Nephron (organoid): ENCODE measurements around the gene PTPRD.

Experiments used
- H3K27ac Mint-ChIP-seq, 3 experiments: 2 replicates each; pipeline ENCODE4 v1.8.0; 2020; ENCODE audit warnings: mixed read lengths in 3 of 3, mild to moderate bottlenecking in 2 of 3, moderate library complexity in 1 of 3
- H3K27me3 Mint-ChIP-seq: 2 replicates; pipeline ENCODE4 v1.8.0; 2021; ENCODE audit warnings: low read depth, mild to moderate bottlenecking, moderate library complexity, mixed read lengths
- H3K36me3 Mint-ChIP-seq: 2 replicates; pipeline ENCODE4 v1.8.0; 2020; ENCODE audit warnings: low read depth, mixed read lengths
- H3K4me1 Mint-ChIP-seq: 2 replicates; pipeline ENCODE4 v1.8.0; 2020; ENCODE audit warnings: mixed read lengths
- H3K4me3 Mint-ChIP-seq, 3 experiments: 2 replicates each; pipeline ENCODE4 v1.8.0; 2020; ENCODE audit warnings: mild to moderate bottlenecking in 3 of 3, mixed read lengths in 3 of 3, moderate library complexity in 2 of 3
- H3K9me3 Mint-ChIP-seq: 2 replicates; pipeline ENCODE4 v1.8.0; 2020; ENCODE audit warnings: mixed read lengths
- CTCF ChIP-seq, 3 experiments: fragments of 200-600 bp; sonication (generic); IDR thresholded peaks; one replicate each; pipeline ENCODE4 v1.5.0; 2021; ENCODE audit warnings: antibody characterized with exemption in 3 of 3; ENCODE audit not compliant: unreplicated experiment in 3 of 3

The PTPRD gene

GRCh38 chr9:10612641-10613398 is at the start of gene PTPRD:
Gene PTPRD, minus strand, starts transcription at chr9:10613002.
- H3K27ac Mint-ChIP-seq, result peak within 1 kb of the TSS in 1 of 3 experiments; percentile 14
- TF ChIP-seq CTCF (IDR thresholded peaks at IDR 0.05; ENCODE audit: unreplicated experiment in 3 of 3), result peak; percentile 44 to 52 (median 45)
- no peaks in the 10 kb centered on the region for H3K36me3 Mint-ChIP-seq
- peaks cover 5% of the 10 kb centered on the region for H3K4me1 Mint-ChIP-seq
- peak within 1 kb of the TSS; percentile 90 to 94 (median 93) for H3K4me3 Mint-ChIP-seq
- H3K27me3 Mint-ChIP-seq, result peaks cover 85% of the 10 kb centered on the region
- H3K9me3 Mint-ChIP-seq, result no peaks in the 10 kb centered on the region

- no peak overlapping the region for H3K4me3 Mint-ChIP-seq
- H3K36me3 Mint-ChIP-seq, result no peaks in the 10 kb centered on the region
- H3K9me3 Mint-ChIP-seq, result no peaks in the 10 kb centered on the region
- H3K4me1 Mint-ChIP-seq, result no peaks in the 10 kb centered on the region
- no peaks in the 10 kb centered on the region for H3K27me3 Mint-ChIP-seq
- no peak overlapping the region for H3K27ac Mint-ChIP-seq
- no peak for TF ChIP-seq CTCF (IDR thresholded peaks at IDR 0.05; ENCODE audit: unreplicated experiment in 3 of 3)
These were observed 49.2 kb upstream of the PTPRD start for GRCh38 chr9:10661994-10662393.

GRCh38 chr9:10661376-10661775 is 48.6 kb upstream of the PTPRD start:
- no peaks in the 10 kb centered on the region for H3K4me1 Mint-ChIP-seq
- H3K27ac Mint-ChIP-seq, result no peak overlapping the region
- no peak for TF ChIP-seq CTCF (IDR thresholded peaks at IDR 0.05; ENCODE audit: unreplicated experiment in 3 of 3)
- H3K9me3 Mint-ChIP-seq, result no peaks in the 10 kb centered on the region
- H3K27me3 Mint-ChIP-seq, result no peaks in the 10 kb centered on the region
- no peak overlapping the region for H3K4me3 Mint-ChIP-seq
- H3K36me3 Mint-ChIP-seq, result no peaks in the 10 kb centered on the region

- no peak overlapping the region for H3K4me3 Mint-ChIP-seq
- peaks cover 10% of the 10 kb centered on the region for H3K9me3 Mint-ChIP-seq
- TF ChIP-seq CTCF (IDR thresholded peaks at IDR 0.05; ENCODE audit: unreplicated experiment in 3 of 3), result no peak
- no peaks in the 10 kb centered on the region for H3K36me3 Mint-ChIP-seq
- H3K27me3 Mint-ChIP-seq, result peaks cover 3% of the 10 kb centered on the region
- H3K4me1 Mint-ChIP-seq, result no peaks in the 10 kb centered on the region
- no peak overlapping the region for H3K27ac Mint-ChIP-seq
These were observed 38.2 kb upstream of the PTPRD start for GRCh38 chr9:10651012-10651411.

GRCh38 chr9:10649076-10649475 is 36.3 kb upstream of the PTPRD start:
- TF ChIP-seq CTCF (IDR thresholded peaks at IDR 0.05; ENCODE audit: unreplicated experiment in 3 of 3), result no peak
- H3K4me1 Mint-ChIP-seq, result no peaks in the 10 kb centered on the region
- peaks cover 10% of the 10 kb centered on the region for H3K9me3 Mint-ChIP-seq
- no peak overlapping the region for H3K27ac Mint-ChIP-seq
- no peaks in the 10 kb centered on the region for H3K36me3 Mint-ChIP-seq
- peaks cover 6% of the 10 kb centered on the region for H3K27me3 Mint-ChIP-seq
- no peak overlapping the region for H3K4me3 Mint-ChIP-seq

- Mint-ChIP-seq H3K36me3 (no peaks in the 10 kb centered on the region), H3K4me3 (no peak overlapping the region), H3K27ac (no peak overlapping the region), H3K27me3 (no peaks in the 10 kb centered on the region), H3K4me1 (no peaks in the 10 kb centered on the region), H3K9me3 (no peaks in the 10 kb centered on the region)
- TF ChIP-seq CTCF (IDR thresholded peaks at IDR 0.05; ENCODE audit: unreplicated experiment in 3 of 3), result no peak
These were observed 21.0 kb upstream of the PTPRD start for GRCh38 chr9:10633785-10634184.
